ENCODE measurements around the gene KRT71. TPM values are rescaled to one million over a fixed set of nuclear protein-coding genes. Genes with fewer than 3 reads are reported as not detected.

The KRT71 gene
- total RNA-seq, 4 donors from 2014 or later = not detected

DNA sequence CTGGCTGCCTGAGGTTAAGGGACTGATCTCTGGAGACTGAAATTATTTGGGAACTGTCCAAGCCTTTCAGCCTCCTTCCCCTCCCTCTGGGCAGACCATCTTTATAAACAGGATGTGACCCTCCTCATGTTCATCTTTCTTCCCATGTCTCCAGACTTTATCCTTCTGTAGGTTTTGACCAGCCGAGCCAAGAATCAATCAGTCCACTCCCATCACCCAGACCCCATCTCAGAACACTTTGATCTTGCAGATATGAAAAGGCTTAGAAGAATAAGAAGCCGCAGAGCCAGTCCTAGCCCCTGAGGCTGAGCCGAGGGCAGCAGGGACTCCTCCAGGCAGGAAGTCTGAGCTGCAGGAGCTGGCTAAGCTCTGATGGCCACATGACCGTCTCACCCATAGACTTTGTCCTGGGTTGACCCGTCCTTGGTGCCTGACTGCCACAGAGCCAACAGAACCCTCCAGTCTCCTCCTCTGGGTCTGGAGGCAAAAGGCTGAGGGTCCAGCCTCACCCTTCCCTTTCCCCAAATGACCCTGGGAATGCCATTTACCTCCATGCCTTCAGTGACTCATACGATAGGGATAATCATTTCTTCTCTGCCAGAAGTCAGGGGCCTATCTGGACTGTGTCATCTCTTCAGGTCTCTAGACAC lies 1.6 kb downstream of the KRT71 start:
- no peaks in the 10 kb centered on the region for H3K27me3 ChIP-seq
- no peak for TF ChIP-seq POLR2A (IDR thresholded peaks at IDR 0.05)
- TF ChIP-seq, protein P1, sequence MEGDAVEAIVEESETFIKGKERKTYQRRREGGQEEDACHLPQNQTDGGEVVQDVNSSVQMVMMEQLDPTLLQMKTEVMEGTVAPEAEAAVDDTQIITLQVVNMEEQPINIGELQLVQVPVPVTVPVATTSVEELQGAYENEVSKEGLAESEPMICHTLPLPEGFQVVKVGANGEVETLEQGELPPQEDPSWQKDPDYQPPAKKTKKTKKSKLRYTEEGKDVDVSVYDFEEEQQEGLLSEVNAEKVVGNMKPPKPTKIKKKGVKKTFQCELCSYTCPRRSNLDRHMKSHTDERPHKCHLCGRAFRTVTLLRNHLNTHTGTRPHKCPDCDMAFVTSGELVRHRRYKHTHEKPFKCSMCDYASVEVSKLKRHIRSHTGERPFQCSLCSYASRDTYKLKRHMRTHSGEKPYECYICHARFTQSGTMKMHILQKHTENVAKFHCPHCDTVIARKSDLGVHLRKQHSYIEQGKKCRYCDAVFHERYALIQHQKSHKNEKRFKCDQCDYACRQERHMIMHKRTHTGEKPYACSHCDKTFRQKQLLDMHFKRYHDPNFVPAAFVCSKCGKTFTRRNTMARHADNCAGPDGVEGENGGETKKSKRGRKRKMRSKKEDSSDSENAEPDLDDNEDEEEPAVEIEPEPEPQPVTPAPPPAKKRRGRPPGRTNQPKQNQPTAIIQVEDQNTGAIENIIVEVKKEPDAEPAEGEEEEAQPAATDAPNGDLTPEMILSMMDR (IDR thresholded peaks at IDR 0.05) = no peak
- peaks cover 6 to 19% of the 10 kb centered on the region in 2 donors for H3K4me1 ChIP-seq
- 56 to 67% methylated on average over 6 of the region's 6 CpGs for WGBS, 2 donors
- no peak overlapping the region for H3K4me3 ChIP-seq (replicated peaks in 1 of 3)
- intact Hi-C loops (cut with DNase I) = no loop called here
- DNase-seq = no peak
- no peaks in the 10 kb centered on the region for H3K9me3 ChIP-seq
- no peaks in the 10 kb centered on the region for H3K36me3 ChIP-seq
- H3K27ac ChIP-seq = no peak overlapping the region

DNA sequence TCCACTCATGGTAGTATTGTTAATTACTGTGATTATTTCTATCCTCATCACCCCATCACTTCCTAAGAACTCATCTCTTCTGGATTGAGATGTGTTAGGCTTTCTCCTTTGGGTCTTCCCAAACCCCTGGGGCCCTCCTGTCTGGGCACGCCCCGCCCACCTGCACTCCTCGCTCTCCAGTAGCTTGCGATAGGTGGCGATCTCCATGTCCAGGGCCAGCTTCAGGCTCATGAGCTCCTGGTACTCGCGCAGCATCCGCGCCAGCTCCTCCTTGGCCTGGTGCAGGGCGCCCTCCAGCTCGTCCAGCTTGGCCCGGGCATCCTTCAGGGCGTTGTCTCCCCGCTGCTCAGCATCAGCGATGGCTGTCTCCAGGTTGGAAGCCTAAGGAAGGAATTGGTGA lies 6.8 kb downstream of the KRT71 start:
- 92 to 93% methylated on average over 15 of the region's 15 CpGs for WGBS, 2 donors
- TF ChIP-seq POLR2A (IDR thresholded peaks at IDR 0.05) = no peak
- TF ChIP-seq, protein P1 (IDR thresholded peaks at IDR 0.05) = no peak
- intact Hi-C loops (cut with DNase I) = no loop called here
- Histone ChIP-seq H3K27ac (no peak overlapping the region), H3K4me1 (peaks cover 4 to 12% of the 10 kb centered on the region in 2 donors), H3K9me3 (no peaks in the 10 kb centered on the region), H3K36me3 (no peaks in the 10 kb centered on the region), H3K27me3 (no peaks in the 10 kb centered on the region), H3K4me3 (replicated peaks in 1 of 3) (no peak overlapping the region)
- no peak for DNase-seq

DNA sequence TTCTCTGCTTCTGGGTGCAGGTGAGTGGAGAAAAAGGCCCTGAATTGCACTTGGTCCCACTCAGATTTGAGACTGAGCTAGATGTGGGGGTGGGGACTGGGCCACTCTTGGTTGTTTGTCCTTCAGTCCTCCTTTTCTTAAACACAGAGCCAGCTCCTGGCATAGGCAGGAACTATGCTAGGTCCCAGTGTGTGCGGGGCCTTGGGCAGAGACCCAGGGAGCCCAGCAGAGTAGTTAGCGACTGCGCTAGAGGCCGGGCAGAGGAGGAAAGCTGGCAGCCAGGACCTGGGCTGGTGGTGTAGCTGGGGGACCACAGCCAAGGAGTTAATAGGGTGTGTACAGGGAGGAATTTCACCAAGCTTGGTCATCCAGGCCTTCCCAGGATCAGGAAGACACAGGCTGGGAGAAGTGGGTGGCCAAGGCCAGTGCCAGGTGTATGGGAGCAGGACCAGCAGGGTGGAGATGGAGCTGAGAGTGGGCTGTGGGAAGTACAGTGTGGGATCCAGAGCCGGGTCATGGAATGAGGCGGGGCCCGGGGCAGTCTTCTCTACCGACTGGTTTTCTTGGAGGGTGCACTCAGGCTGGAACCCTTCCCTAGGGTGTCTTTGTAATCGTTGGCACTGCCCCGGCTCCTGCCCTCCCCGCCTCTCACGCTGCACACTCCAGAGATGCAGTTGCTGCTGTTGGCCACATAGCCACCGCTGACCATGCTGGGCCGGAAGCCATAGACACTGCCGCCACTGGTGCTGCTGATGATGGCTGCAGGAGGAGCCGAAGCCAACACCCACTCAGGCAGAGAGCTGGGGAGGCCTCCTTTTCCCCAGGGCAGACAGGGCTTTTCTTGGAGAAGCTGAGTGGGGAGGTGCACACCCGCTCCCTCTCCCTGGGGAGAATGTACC lies 8.7 kb downstream of the KRT71 start:
- WGBS, 2 donors = 20 to 48% methylated on average over 7 to 17 of the region's 17 CpGs
- DNase-seq = peak; percentile 57 to 72
- no peaks in the 10 kb centered on the region for H3K36me3 ChIP-seq
- H3K27me3 ChIP-seq = no peaks in the 10 kb centered on the region
- TF ChIP-seq, protein P1 (IDR thresholded peaks at IDR 0.05) = peak in 5 of 6 experiments; percentile 17 to 28 (median 19)
- TF ChIP-seq POLR2A (IDR thresholded peaks at IDR 0.05) = no peak
- H3K9me3 ChIP-seq = no peaks in the 10 kb centered on the region
- intact Hi-C loops (cut with DNase I) = no loop called here
- peaks cover 4 to 12% of the 10 kb centered on the region in 2 donors for H3K4me1 ChIP-seq
- no peak overlapping the region for H3K4me3 ChIP-seq (replicated peaks in 1 of 3)
- H3K27ac ChIP-seq = no peak overlapping the region

- intact Hi-C loops (cut with DNase I) = no loop called here
- WGBS, 2 donors = 85 to 90% methylated on average over 7 of the region's 7 CpGs
- H3K36me3 ChIP-seq = no peaks in the 10 kb centered on the region
- H3K27me3 ChIP-seq = no peaks in the 10 kb centered on the region
- H3K4me3 ChIP-seq (replicated peaks in 1 of 3) = no peak overlapping the region
- H3K27ac ChIP-seq = no peak overlapping the region
- H3K9me3 ChIP-seq = no peaks in the 10 kb centered on the region
- DNase-seq = no peak
- TF ChIP-seq, protein P1 (IDR thresholded peaks at IDR 0.05) = no peak
- no peak for TF ChIP-seq POLR2A (IDR thresholded peaks at IDR 0.05)
- H3K4me1 ChIP-seq = peaks cover 4 to 12% of the 10 kb centered on the region in 2 donors
These were observed 10.1 kb downstream of the KRT71 start for GRCh38 chr12:52542785-52543318.

DNA sequence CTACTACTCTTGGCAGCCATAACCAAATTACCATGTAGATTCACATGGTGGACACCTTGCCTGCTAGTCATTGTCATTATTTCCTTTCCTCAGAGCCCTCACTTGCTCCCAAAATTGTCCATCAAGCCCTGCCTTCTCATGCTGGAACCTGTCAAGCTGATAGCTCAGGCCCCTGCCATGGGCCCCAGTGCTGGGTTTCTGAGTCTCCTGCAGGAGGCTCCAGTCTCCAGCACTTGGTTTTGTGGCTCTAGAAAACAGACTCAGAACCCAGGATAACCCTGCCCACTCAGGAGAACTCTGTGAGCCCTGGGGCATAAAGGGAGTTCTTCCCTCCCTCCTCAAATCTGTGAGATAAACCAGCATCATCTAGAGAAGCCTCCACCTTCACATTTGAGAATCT lies 10.8 kb downstream of the KRT71 start:
- Histone ChIP-seq H3K27me3 (no peaks in the 10 kb centered on the region), H3K4me3 (replicated peaks in 1 of 3) (no peak overlapping the region), H3K36me3 (no peaks in the 10 kb centered on the region), H3K27ac (no peak overlapping the region), H3K4me1 (peaks cover 4 to 12% of the 10 kb centered on the region in 2 donors), H3K9me3 (no peaks in the 10 kb centered on the region)
- intact Hi-C loops (cut with DNase I) = no loop called here
- no peak for DNase-seq
- TF ChIP-seq, protein P1 (IDR thresholded peaks at IDR 0.05) = no peak
- TF ChIP-seq POLR2A (IDR thresholded peaks at IDR 0.05) = no peak
